CD8-positive, alpha-beta memory T cell (primary cell): ENCODE results near the gene PRICKLE1. TPM values are rescaled to one million over a fixed set of nuclear protein-coding genes. Genes with fewer than 3 reads are reported as not detected.

Experiments used
- CTCF ChIA-PET: fragments of 350-600 bp; sonication (Branson Sonifier 250); formaldehyde crosslinking; loops from one replicate; lab custom pipeline; 2021; ENCODE audit warnings: antibody characterized with exemption; lab: Charles Lee
- POLR2A ChIA-PET: fragments of 350-600 bp; sonication (Branson Sonifier 250); formaldehyde crosslinking; loops from one replicate; lab custom pipeline; 2021; ENCODE audit warnings: antibody characterized with exemption; lab: Charles Lee
- DNase-seq, 5 donors: peaks; one replicate each; pipeline versions ENCODE4 v3.0.0 to v3.0.0-alpha.2; 2020 to 2022; ENCODE audit warnings: mixed read lengths in 1 of 5
- H3K27ac ChIP-seq: one replicate; pipeline ENCODE4 v1.7.0; 2013; ENCODE audit warnings: low read depth, mild to moderate bottlenecking, low read length, moderate library complexity
- H3K27me3 ChIP-seq: 2 replicates; pipeline ENCODE4 v1.7.0; 2013; ENCODE audit warnings: low read length, mild to moderate bottlenecking; ENCODE audit not compliant: insufficient read depth, poor library complexity, severe bottlenecking
- H3K36me3 ChIP-seq: 2 replicates; pipeline ENCODE4 v1.7.0; 2013; ENCODE audit warnings: mild to moderate bottlenecking, low read length, moderate library complexity; ENCODE audit not compliant: insufficient read depth
- H3K4me1 ChIP-seq: 2 replicates; pipeline ENCODE4 v1.7.0; 2013; ENCODE audit warnings: mild to moderate bottlenecking, low read length, moderate library complexity; ENCODE audit not compliant: insufficient read depth
- H3K4me3 ChIP-seq: 2 replicates; pipeline ENCODE4 v1.7.0; 2013; ENCODE audit warnings: mild to moderate bottlenecking, low read length
- H3K9me3 ChIP-seq: 2 replicates; pipeline ENCODE4 v1.7.0; 2013; ENCODE audit warnings: mild to moderate bottlenecking, low read length
- H3K27ac Mint-ChIP-seq, 8 donors: one replicate each; pipeline ENCODE4 v1.8.0; 2020 to 2021; ENCODE audit warnings: mixed read lengths in 8 of 8, mild to moderate bottlenecking in 6 of 8, inconsistent platforms in 3 of 8, moderate library complexity in 3 of 8
- H3K27me3 Mint-ChIP-seq, 2 donors: one replicate each; pipeline ENCODE4 v1.8.0; 2020 to 2021; ENCODE audit warnings: mixed read lengths in 2 of 2, mild to moderate bottlenecking in 1 of 2, moderate library complexity in 1 of 2
- H3K36me3 Mint-ChIP-seq, 3 donors: one replicate each; pipeline ENCODE4 v1.8.0; 2020 to 2021; ENCODE audit warnings: mixed read lengths in 3 of 3, inconsistent platforms in 1 of 3, mild to moderate bottlenecking in 1 of 3
- H3K4me1 Mint-ChIP-seq, 3 donors: one replicate each; pipeline ENCODE4 v1.8.0; 2020 to 2021; ENCODE audit warnings: mixed read lengths in 3 of 3, inconsistent platforms in 1 of 3, mild to moderate bottlenecking in 1 of 3
- H3K4me3 Mint-ChIP-seq, 7 donors: one replicate each; pipeline ENCODE4 v1.8.0; 2020 to 2021; ENCODE audit warnings: mixed read lengths in 7 of 7, mild to moderate bottlenecking in 6 of 7, moderate library complexity in 4 of 7, inconsistent platforms in 2 of 7
- H3K9me3 Mint-ChIP-seq, 5 donors: one replicate each; pipeline ENCODE4 v1.8.0; 2020 to 2022; ENCODE audit warnings: mixed read lengths in 5 of 5, mild to moderate bottlenecking in 3 of 5, moderate library complexity in 2 of 5, inconsistent platforms in 1 of 5
- polyA plus RNA-seq: library from polyadenylated mRNA; unstranded; fragments of 300-500 nt; fragmentation: Illumina TruSeq; gene quantifications from one replicate; pipeline ENCODE4 v1.2.3, GENCODE V29; 2021
- total RNA-seq, 2 experiments: library from RNA; stranded (reverse); gene quantifications; one replicate each; pipeline ENCODE4 v1.2.3, GENCODE V29; 2021

Gene PRICKLE1
- total and polyA plus RNA-seq, 3 experiments from 2014 or later = 0.53 TPM; not detected in 2

- no peak for DNase-seq
- H3K27me3 Mint-ChIP-seq = peaks cover 11 to 63% of the 10 kb centered on the region in 2 donors
- POLR2A ChIA-PET = no interaction called here
Measured at GRCh38 chr12:42469355-42470175, 120.0 kb downstream of the PRICKLE1 start.

DNA sequence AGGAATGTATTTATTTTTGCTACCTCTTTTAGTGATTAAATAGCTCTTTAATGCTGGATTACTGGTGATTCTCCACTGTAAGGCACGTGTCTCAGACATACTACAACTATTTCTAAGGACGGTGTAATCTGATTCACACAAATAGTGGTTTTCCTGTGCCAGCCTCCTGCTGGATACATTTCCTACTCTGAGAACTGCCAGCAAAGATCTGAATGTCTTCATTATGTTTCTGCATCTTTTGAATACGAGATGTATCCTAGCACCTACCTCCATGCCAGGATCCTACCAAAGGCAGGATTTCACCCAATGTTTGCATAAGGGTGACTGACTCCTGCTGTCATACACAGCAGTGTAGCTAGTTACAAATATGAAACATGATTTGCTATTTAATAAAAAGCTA is 120.6 kb downstream of the PRICKLE1 start:
- Histone ChIP-seq H3K4me1 (no peaks in the 10 kb centered on the region), H3K4me3 (no peak overlapping the region), H3K27me3 (no peaks in the 10 kb centered on the region), H3K27ac (no peak overlapping the region), H3K9me3 (no peaks in the 10 kb centered on the region), H3K36me3 (no peaks in the 10 kb centered on the region)
- ChIA-PET POLR2A (no interaction called here), CTCF (interaction anchor here (1.4 kb wide), 1 partner anchor 14 kb away, joined by 5 read pairs; no protein-coding TSS in a partner anchor)
- Mint-ChIP-seq H3K4me3 (peak overlapping the region in 2 of 7 donors; percentile 30 to 46), H3K4me1 (peaks cover 14 to 22% (median 14%) of the 10 kb centered on the region in 3 donors), H3K36me3 (no peaks in the 10 kb centered on the region), H3K9me3 (no peaks in the 10 kb centered on the region), H3K27ac (peak overlapping the region in 1 of 8 donors; percentile 24), H3K27me3 (peaks cover 13 to 60% of the 10 kb centered on the region in 2 donors)
- DNase-seq = no peak

More at GRCh38 chr12:42469355-42470175, 120.0 kb downstream of the PRICKLE1 start:
- H3K27ac ChIP-seq = no peak overlapping the region
- H3K36me3 Mint-ChIP-seq = no peaks in the 10 kb centered on the region
- CTCF ChIA-PET = interaction anchor here (1.4 kb wide), 1 partner anchor 14 kb away, joined by 5 read pairs; no protein-coding TSS in a partner anchor
- no peaks in the 10 kb centered on the region for H3K9me3 ChIP-seq
- H3K4me1 ChIP-seq = no peaks in the 10 kb centered on the region
- H3K4me1 Mint-ChIP-seq = peaks cover 14 to 22% (median 14%) of the 10 kb centered on the region in 3 donors
- no peaks in the 10 kb centered on the region for H3K36me3 ChIP-seq
- H3K4me3 Mint-ChIP-seq = peak overlapping the region in 4 of 7 donors; percentile 29 to 63 (median 38)
- H3K27me3 ChIP-seq = peaks cover 3% of the 10 kb centered on the region
- no peaks in the 10 kb centered on the region for H3K9me3 Mint-ChIP-seq
- H3K4me3 ChIP-seq = no peak overlapping the region
- peak overlapping the region in 1 of 8 donors; percentile 12 for H3K27ac Mint-ChIP-seq

DNA sequence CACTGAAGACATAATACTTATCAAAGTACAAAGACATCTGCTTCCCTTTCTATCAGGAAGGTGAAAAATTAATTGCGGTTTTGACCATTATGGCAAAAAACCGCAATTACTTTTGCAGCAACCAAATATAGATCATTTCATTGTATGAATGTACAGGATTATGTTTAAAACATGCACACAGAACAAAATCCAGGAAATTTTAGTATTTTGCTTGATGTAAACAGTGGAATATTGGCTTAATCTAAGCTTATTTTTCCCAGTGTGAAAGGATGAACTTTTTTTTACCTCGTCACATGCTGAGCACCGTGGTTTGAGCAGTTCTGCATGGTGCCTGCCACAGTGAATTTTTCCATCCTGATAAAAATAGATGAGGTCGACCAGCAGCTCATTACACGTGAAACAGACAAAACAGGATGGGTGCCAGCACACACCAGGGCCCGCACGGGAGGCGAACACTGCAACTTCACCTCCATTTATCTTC is 121.2 kb downstream of the PRICKLE1 start:
- no peaks in the 10 kb centered on the region for H3K9me3 ChIP-seq
- Mint-ChIP-seq H3K9me3 (no peaks in the 10 kb centered on the region), H3K4me1 (peaks cover 14 to 22% (median 14%) of the 10 kb centered on the region in 3 donors), H3K27ac (peak overlapping the region in 1 of 8 donors; percentile 24), H3K4me3 (no peak overlapping the region), H3K27me3 (peaks cover 13 to 56% of the 10 kb centered on the region in 2 donors), H3K36me3 (no peaks in the 10 kb centered on the region)
- H3K36me3 ChIP-seq = no peaks in the 10 kb centered on the region
- CTCF ChIA-PET = interaction anchor here (1.4 kb wide), 1 partner anchor 15 kb away, joined by 5 read pairs; no protein-coding TSS in a partner anchor
- POLR2A ChIA-PET = no interaction called here
- no peak overlapping the region for H3K27ac ChIP-seq
- H3K4me3 ChIP-seq = no peak overlapping the region
- H3K4me1 ChIP-seq = no peaks in the 10 kb centered on the region
- DNase-seq = no peak
- no peaks in the 10 kb centered on the region for H3K27me3 ChIP-seq

DNA sequence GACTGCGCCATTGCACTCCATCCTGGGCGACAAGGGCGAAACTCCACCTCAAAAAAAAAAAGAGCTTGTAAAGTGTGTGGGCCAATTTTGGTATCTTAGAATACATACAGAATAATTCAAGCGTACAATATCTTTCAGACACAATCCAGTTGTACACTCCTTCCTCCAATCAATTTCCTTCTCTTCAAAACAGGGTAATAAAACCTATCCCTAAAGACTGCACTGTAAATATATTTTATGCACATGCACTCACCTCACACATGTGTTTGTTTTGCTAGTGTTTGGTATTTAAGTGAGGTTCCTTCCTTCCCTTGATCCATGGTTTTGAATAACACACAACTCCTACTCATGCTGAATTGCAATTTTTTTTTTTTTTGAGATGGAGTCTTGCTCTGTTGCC is 125.9 kb downstream of the PRICKLE1 start:
- H3K36me3 Mint-ChIP-seq = peaks cover 0 to 6% (median 0%) of the 10 kb centered on the region in 3 donors
- Histone ChIP-seq H3K4me3 (no peak overlapping the region), H3K36me3 (no peaks in the 10 kb centered on the region), H3K27me3 (no peaks in the 10 kb centered on the region), H3K9me3 (no peaks in the 10 kb centered on the region), H3K27ac (no peak overlapping the region), H3K4me1 (no peaks in the 10 kb centered on the region)
- DNase-seq = no peak
- H3K27ac Mint-ChIP-seq = no peak overlapping the region
- ChIA-PET POLR2A (no interaction called here), CTCF (no interaction called here)
- H3K4me1 Mint-ChIP-seq = peaks cover 3 to 6% (median 5%) of the 10 kb centered on the region in 3 donors
- H3K27me3 Mint-ChIP-seq = peaks cover 10 to 37% of the 10 kb centered on the region in 2 donors
- H3K4me3 Mint-ChIP-seq = no peak overlapping the region
- no peaks in the 10 kb centered on the region for H3K9me3 Mint-ChIP-seq

DNA sequence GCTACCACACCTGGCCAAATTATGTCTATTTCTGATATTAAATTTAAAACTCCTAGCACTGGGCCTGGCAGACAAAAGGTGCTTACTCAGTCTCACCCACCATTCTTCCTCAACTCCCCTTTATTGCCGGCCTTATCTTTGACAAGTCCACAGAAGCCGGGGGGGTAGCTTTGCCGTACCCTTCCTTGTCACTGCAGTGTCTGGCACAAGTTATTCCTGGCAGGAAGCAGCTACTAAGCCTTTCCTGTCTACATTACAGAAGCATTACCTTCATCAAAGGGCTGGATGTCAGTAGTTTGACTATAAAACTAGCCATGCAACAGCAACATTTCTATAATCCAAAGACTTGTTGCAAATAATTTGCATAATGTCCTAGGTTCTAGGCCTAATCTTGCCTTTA is 127.1 kb downstream of the PRICKLE1 start:
- H3K4me3 Mint-ChIP-seq = no peak overlapping the region
- peaks cover 0 to 6% (median 0%) of the 10 kb centered on the region in 3 donors for H3K36me3 Mint-ChIP-seq
- Histone ChIP-seq H3K4me1 (no peaks in the 10 kb centered on the region), H3K36me3 (no peaks in the 10 kb centered on the region), H3K9me3 (no peaks in the 10 kb centered on the region), H3K4me3 (no peak overlapping the region), H3K27me3 (no peaks in the 10 kb centered on the region), H3K27ac (no peak overlapping the region)
- no peaks in the 10 kb centered on the region for H3K4me1 Mint-ChIP-seq
- no peak for DNase-seq
- no peaks in the 10 kb centered on the region for H3K9me3 Mint-ChIP-seq
- ChIA-PET CTCF (no interaction called here), POLR2A (no interaction called here)
- H3K27me3 Mint-ChIP-seq = peaks cover 6 to 35% of the 10 kb centered on the region in 2 donors
- H3K27ac Mint-ChIP-seq = no peak overlapping the region

DNA sequence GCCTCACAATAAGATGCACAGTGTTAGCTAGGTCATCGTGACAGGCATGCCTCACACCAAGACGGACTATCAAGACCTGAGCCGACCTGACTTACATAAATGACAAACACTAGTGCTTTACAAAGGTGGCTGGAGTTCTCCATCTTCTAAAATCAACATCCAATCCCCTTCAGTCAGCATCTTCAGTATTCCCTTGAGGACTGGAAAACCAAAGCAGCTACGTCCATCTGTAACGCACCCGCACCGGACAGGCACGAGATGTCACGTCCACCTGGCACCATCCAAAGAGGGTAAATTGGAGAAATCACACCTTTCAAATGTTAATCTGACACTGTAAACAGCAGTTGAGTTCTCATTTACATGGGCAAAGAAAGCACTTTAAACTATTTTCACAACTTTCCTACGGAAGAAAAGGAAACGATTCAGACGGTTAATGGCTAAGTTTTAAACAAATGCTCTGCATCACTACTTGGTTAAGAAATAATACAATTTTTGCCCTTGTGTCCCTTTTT is 130.2 kb downstream of the PRICKLE1 start:
- Histone ChIP-seq H3K27ac (no peak overlapping the region), H3K27me3 (no peaks in the 10 kb centered on the region), H3K4me3 (no peak overlapping the region), H3K36me3 (no peaks in the 10 kb centered on the region), H3K9me3 (no peaks in the 10 kb centered on the region), H3K4me1 (no peaks in the 10 kb centered on the region)
- Mint-ChIP-seq H3K9me3 (no peaks in the 10 kb centered on the region), H3K27ac (peak overlapping the region in 1 of 8 donors; percentile 21), H3K27me3 (peaks cover 3 to 13% of the 10 kb centered on the region in 2 donors), H3K4me1 (no peaks in the 10 kb centered on the region), H3K4me3 (no peak overlapping the region), H3K36me3 (peaks cover 0 to 6% (median 0%) of the 10 kb centered on the region in 3 donors)
- DNase-seq = no peak
- ChIA-PET CTCF (no interaction called here), POLR2A (no interaction called here)

DNA sequence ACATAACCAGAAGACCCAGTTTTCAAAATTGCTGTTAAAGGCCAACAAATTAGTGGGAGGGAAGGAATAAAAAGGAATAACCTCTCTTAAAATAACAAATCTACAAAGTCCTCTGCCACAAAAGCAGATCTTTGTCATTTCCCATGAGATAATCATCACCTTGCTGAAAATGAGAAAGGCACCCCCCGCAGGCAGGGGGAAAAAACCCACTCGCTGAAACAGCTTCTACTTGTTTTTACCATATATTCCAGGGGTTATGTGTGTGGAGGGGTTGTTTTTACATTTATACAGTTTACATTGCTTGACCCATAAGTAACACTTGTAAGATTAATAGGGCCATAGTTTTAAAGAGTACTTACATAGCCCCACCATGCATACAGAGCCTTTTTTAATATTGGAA is 131.0 kb downstream of the PRICKLE1 start:
- ChIA-PET CTCF (no interaction called here), POLR2A (no interaction called here)
- no peak overlapping the region for H3K27ac ChIP-seq

DNA sequence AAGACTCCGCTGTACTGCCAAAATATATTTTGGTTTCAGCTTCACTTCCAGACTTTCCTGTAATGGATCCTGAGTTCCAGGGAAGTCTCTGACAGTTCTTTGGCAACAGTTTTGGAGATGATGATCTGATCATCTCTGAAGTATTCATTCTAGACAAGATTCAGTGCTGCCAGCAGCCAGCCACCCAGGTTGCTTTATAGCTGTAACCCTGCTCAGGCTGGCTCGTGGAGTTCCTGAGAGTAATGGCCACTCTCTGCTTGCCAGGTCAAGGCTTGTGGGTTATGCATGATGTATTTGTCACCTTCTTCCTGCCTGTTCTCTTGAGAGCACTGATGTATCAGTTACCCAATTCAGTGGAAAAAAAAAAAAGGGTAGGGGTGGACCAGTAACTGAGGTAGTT is 139.3 kb downstream of the PRICKLE1 start:
- H3K27ac ChIP-seq = no peak overlapping the region
- H3K36me3 Mint-ChIP-seq = peaks cover 6 to 48% (median 24%) of the 10 kb centered on the region in 3 donors
- H3K4me3 Mint-ChIP-seq = no peak overlapping the region
- H3K27me3 Mint-ChIP-seq = peaks cover 0 to 1% of the 10 kb centered on the region in 2 donors
- no peaks in the 10 kb centered on the region for H3K9me3 ChIP-seq
- H3K36me3 ChIP-seq = no peaks in the 10 kb centered on the region
- H3K9me3 Mint-ChIP-seq = no peaks in the 10 kb centered on the region
- H3K27ac Mint-ChIP-seq = peak overlapping the region in 1 of 8 donors; percentile 14
- H3K4me1 ChIP-seq = no peaks in the 10 kb centered on the region
- ChIA-PET POLR2A (interaction anchor here (0.7 kb wide), 1 partner anchor 973 kb away, joined by 3 read pairs; no protein-coding TSS in a partner anchor), CTCF (no interaction called here)
- H3K4me3 ChIP-seq = no peak overlapping the region
- H3K4me1 Mint-ChIP-seq = no peaks in the 10 kb centered on the region
- DNase-seq = no peak
- H3K27me3 ChIP-seq = no peaks in the 10 kb centered on the region

More for the DNA sequence above, 131.0 kb downstream of the PRICKLE1 start:
- no peak overlapping the region for H3K4me3 ChIP-seq
- Mint-ChIP-seq H3K27ac (peak overlapping the region in 1 of 8 donors; percentile 33), H3K27me3 (peaks cover 3 to 13% of the 10 kb centered on the region in 2 donors), H3K4me1 (no peaks in the 10 kb centered on the region), H3K4me3 (no peak overlapping the region), H3K36me3 (peaks cover 0 to 6% (median 0%) of the 10 kb centered on the region in 3 donors), H3K9me3 (no peaks in the 10 kb centered on the region)
- H3K4me1 ChIP-seq = no peaks in the 10 kb centered on the region
- no peak for DNase-seq
- no peaks in the 10 kb centered on the region for H3K27me3 ChIP-seq
- H3K9me3 ChIP-seq = no peaks in the 10 kb centered on the region
- H3K36me3 ChIP-seq = no peaks in the 10 kb centered on the region
